ENCODE data around the gene ADGRL1. TPM values are rescaled to one million over a fixed set of nuclear protein-coding genes. Genes with fewer than 3 reads are reported as not detected.
"Not testable (repeated sequence)": the region's sequence is repeated elsewhere in the genome, so short reads cannot be mapped to it uniquely, and the experiment has no call there.

The ADGRL1 gene
- total and polyA plus RNA-seq, 2 experiments from 2014 or later, result 19.6 to 55.8 TPM

DNA sequence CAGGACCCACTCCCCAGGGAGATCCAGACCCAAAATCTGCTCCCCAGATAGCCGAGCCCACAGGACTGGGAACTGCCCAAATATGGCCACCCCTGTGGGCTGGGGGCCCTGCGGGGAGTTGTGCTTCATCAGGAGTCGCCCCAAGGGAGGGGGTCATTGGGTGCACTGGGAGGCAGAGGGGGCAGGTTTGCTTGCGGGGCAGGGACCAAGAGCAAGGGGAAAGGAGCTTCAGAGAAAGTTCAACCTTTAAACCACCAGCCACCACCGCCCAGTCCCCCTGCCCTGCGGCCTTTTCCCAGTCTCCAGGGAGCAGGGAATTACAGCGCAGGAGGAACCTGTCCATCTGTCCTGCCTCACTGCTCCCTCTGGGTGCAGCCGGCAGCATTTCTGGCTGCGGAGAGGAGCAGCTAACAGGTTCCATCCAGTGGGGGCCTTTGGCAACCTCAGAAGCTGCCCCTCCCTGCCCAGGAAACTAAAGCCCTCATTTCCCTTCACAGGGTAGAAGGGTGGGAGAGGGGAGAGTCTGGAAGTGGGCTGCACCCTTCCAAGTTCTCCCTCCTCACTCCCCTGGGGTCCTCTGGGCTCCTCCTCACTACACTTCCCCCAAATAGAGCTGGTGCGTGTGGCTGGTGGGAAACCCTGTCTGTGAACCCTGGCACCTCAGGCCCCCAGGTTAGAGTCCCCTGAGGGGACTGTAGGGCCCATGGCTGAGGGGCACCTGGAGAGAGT, 55.8 kb downstream of the ADGRL1 start:
- TF ChIP-seq, protein P1, sequence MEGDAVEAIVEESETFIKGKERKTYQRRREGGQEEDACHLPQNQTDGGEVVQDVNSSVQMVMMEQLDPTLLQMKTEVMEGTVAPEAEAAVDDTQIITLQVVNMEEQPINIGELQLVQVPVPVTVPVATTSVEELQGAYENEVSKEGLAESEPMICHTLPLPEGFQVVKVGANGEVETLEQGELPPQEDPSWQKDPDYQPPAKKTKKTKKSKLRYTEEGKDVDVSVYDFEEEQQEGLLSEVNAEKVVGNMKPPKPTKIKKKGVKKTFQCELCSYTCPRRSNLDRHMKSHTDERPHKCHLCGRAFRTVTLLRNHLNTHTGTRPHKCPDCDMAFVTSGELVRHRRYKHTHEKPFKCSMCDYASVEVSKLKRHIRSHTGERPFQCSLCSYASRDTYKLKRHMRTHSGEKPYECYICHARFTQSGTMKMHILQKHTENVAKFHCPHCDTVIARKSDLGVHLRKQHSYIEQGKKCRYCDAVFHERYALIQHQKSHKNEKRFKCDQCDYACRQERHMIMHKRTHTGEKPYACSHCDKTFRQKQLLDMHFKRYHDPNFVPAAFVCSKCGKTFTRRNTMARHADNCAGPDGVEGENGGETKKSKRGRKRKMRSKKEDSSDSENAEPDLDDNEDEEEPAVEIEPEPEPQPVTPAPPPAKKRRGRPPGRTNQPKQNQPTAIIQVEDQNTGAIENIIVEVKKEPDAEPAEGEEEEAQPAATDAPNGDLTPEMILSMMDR (IDR thresholded peaks at IDR 0.05; ENCODE audit: low read depth, low read length), result no peak
- Histone ChIP-seq H3K36me3 (peaks cover 12% of the 10 kb centered on the region), H3K9me3 (ENCODE audit: low read depth) (no peaks in the 10 kb centered on the region), H3K4me3 (no peak overlapping the region), H3K27me3 (no peaks in the 10 kb centered on the region), H3K27ac (peak overlapping the region; percentile 63), H3K4me1 (ENCODE audit: low read depth) (peaks cover 18% of the 10 kb centered on the region)
- no peak for DNase-seq (ENCODE audit: low read depth in 1 of 2, low spot score in 1 of 2)

DNA sequence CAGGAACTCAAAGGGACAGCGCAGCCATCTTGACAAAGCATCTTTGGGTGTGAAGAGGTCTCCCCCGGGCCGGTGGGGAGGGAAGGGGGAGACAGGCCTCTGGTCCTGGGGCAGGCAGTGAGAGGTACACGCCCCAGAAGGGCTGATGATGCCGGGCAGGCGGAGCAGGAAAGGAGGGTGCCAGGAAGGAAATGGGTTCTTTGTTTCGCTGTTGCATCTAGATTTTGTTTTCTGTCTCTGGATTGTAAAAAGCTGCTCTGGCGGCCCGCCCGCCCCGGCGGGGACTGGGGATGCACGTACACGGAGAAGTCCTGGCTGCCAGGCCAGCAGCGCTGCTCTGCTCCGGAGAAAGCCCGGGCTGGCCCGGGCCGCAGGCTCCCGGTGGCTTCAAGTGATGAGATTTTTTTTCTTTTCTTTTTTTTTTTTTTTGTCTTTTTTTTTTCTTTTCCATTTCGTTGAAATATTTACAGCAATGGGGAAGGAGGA, 56.4 kb downstream of the ADGRL1 start:
- peak overlapping the region; percentile 63 for H3K27ac ChIP-seq
- H3K4me3 ChIP-seq, result no peak overlapping the region

DNA sequence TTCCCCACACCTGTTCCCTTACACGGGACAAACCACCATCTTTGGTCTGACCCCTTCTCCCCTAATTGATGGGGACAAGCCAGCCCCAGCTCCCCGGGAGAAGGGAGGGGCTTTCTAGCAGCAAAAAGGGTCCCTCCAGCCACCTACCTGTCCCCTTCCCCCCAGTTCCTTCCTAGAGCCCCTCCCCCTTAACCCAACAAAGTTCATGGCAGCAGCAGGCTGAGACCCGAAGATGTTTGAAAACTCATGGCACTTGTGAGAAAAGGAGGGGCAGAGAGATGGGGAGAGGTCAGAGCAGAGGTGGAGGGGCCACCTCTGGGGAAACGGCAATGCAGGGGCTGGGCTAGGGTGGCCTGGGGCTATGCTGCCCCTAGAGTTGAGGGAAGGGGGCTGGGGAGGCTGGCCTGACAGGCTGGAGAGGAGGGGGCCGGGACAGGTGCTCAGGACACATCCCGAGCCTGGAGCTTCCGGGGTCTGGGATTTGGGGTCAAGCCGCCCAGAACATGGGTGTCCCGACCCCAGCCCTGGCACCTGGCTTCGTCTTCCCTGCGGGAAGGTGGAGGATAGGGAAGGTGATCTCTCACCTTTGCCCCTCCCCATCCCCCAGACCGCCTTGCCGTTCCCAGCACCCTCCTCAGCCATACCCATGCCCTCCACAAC, 57.1 kb downstream of the ADGRL1 start:
- no peaks in the 10 kb centered on the region for H3K27me3 ChIP-seq
- peaks cover 18% of the 10 kb centered on the region for H3K4me1 ChIP-seq (ENCODE audit: low read depth)
- no peak for DNase-seq (ENCODE audit: low read depth in 1 of 2, low spot score in 1 of 2)
- no peak overlapping the region for H3K4me3 ChIP-seq
- no peak overlapping the region for H3K27ac ChIP-seq
- H3K36me3 ChIP-seq, result peaks cover 8% of the 10 kb centered on the region
- TF ChIP-seq, protein P1 (IDR thresholded peaks at IDR 0.05; ENCODE audit: low read depth, low read length), result no peak
- H3K9me3 ChIP-seq (ENCODE audit: low read depth), result no peaks in the 10 kb centered on the region

More for the DNA sequence above, 56.4 kb downstream of the ADGRL1 start:
- Histone ChIP-seq H3K27me3 (no peaks in the 10 kb centered on the region), H3K4me1 (ENCODE audit: low read depth) (peaks cover 18% of the 10 kb centered on the region), H3K9me3 (ENCODE audit: low read depth) (no peaks in the 10 kb centered on the region), H3K36me3 (peaks cover 8% of the 10 kb centered on the region)
- peak in 1 of 2 donors; percentile 82 for DNase-seq (ENCODE audit: low read depth in 1 of 2, low spot score in 1 of 2)
- TF ChIP-seq, protein P1 (IDR thresholded peaks at IDR 0.05; ENCODE audit: low read depth, low read length), result no peak

DNA sequence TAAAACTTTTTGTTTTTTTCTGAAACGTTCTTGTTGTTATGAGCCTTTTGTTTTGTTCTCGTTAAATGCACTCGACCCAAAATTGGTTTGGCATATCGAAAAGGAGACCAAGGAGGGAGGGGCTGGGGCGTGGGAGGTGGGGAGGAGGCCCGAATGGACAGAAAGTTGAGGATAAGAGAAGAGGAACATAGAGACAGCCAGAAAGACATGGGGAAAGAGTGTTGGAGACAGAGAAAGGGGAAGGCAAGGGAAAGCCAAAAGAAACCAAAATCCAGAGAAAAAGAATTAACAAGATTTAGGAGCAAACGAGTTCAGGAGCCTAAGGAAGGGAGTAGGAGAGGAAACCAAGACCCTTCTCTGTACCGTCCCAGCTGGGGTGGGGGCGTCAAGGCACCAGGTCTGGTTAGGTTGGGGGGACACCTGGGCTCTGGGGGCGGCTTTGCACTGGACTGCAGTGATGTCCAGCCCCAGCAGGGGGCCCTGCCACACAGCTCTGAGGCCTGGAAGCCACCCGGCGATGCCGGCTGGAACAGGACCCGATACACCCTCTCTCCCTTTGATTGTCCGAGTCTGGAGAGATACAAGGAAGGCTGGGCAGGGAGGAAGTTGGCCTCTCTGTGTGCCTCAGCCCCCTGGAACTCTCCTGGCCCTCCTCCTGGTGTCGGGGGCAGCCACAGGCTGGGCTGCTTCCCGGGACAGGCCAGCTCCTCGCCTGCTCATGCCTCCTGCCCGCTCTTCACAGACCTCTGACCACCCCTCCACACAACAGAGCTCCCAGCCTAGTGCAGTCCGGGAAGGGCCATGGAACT, 58.0 kb downstream of the ADGRL1 start:
- Histone ChIP-seq H3K4me1 (ENCODE audit: low read depth) (peaks cover 18% of the 10 kb centered on the region), H3K4me3 (no peak overlapping the region), H3K27me3 (no peaks in the 10 kb centered on the region), H3K9me3 (ENCODE audit: low read depth) (no peaks in the 10 kb centered on the region), H3K36me3 (peaks cover 6% of the 10 kb centered on the region), H3K27ac (no peak overlapping the region)
- peak; percentile 78 to 80 for DNase-seq (ENCODE audit: low read depth in 1 of 2, low spot score in 1 of 2)
- TF ChIP-seq, protein P1 (IDR thresholded peaks at IDR 0.05; ENCODE audit: low read depth, low read length), result peak; percentile 97

DNA sequence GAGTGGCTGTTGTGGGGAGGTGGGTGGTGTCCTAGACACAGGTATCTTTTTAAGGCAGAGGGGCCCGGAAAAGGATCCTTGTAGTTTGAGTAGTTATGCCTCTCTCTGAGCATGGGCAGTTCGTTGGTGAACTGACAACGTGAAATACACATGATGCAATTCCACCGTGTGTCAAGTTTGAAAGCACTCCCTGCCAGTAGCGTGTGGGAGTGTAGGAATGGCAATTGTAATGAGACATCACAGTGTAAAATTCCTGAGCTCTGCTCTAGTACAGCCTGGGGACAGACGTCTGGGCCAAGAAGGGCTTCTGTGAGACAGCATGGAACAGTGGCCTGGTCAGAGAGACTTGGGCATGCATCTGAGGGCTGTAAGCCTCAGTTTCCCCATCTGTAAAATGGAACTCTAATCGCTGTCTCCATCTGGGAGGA, 59.2 kb downstream of the ADGRL1 start:
- TF ChIP-seq, protein P1 (IDR thresholded peaks at IDR 0.05; ENCODE audit: low read depth, low read length), result no peak
- peaks cover 18% of the 10 kb centered on the region for H3K4me1 ChIP-seq (ENCODE audit: low read depth)
- no peaks in the 10 kb centered on the region for H3K27me3 ChIP-seq
- H3K27ac ChIP-seq, result no peak overlapping the region
- H3K4me3 ChIP-seq, result no peak overlapping the region
- DNase-seq (ENCODE audit: low read depth in 1 of 2, low spot score in 1 of 2), result peak in 1 of 2 donors; percentile 94
- H3K36me3 ChIP-seq, result peaks cover 2% of the 10 kb centered on the region
- no peaks in the 10 kb centered on the region for H3K9me3 ChIP-seq (ENCODE audit: low read depth)

DNA sequence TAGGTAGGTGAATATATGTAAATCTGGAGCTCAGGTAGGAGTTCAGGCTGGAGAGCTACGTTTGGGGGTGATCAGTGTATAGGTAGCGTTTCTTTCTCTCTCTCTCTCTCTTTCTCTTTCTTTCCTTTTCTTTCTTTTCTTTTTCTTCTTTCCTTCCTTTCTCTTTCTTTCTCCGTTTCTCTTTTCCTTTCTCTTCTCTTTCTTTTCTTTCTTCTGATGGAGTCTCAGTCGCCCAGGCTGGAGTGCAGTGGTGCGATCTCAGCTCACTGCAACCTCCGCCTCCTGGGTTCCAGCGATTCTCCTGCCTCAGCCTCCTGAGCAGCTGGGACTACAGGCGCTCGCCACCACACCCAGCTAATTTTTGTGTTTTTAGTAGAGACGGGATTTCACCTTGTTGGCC, 59.8 kb downstream of the ADGRL1 start:
- H3K4me1 ChIP-seq (ENCODE audit: low read depth), result peaks cover 18% of the 10 kb centered on the region
- not testable (repeated sequence) for H3K27me3 ChIP-seq; H3K36me3 ChIP-seq; H3K27ac ChIP-seq; H3K4me3 ChIP-seq; H3K9me3 ChIP-seq (ENCODE audit: low read depth); DNase-seq (ENCODE audit: low read depth in 1 of 2, low spot score in 1 of 2)

Measured in cardiac muscle cell (in vitro differentiated cells and primary cell).